Loucy (cell line): ENCODE results near the gene NAP1L3.

Experiments
- H2AFZ ChIP-seq: fragments of 200-600 bp; sonication (generic); 2 replicates; pipeline ENCODE4 v1.6.0; 2016; ENCODE audit warnings: antibody characterized with exemption, mild to moderate bottlenecking, low read length, moderate library complexity
- H3F3A ChIP-seq: fragments of 200-600 bp; 2 replicates; pipeline ENCODE4 v1.6.0; 2016; ENCODE audit warnings: antibody characterized with exemption, low read depth, mild to moderate bottlenecking
- H3K27me3 ChIP-seq: fragments of 200-600 bp; sonication (generic); 2 replicates; pipeline ENCODE4 v1.6.1; 2014; ENCODE audit warnings: low read length, mild to moderate bottlenecking; ENCODE audit not compliant: insufficient read depth, poor library complexity, severe bottlenecking
- H3K36me3 ChIP-seq: fragments of 200-600 bp; sonication (generic); 2 replicates; pipeline ENCODE4 v1.6.1; 2016; ENCODE audit warnings: low read length; ENCODE audit not compliant: insufficient read depth
- H3K4me1 ChIP-seq: fragments of 200-600 bp; sonication (generic); 2 replicates; pipeline ENCODE4 v1.5.1; 2014; ENCODE audit warnings: low read length, mild to moderate bottlenecking; ENCODE audit not compliant: insufficient read depth, poor library complexity, severe bottlenecking
- H3K4me2 ChIP-seq: fragments of 200-600 bp; sonication (generic); 2 replicates; pipeline ENCODE4 v1.6.0; 2014; ENCODE audit warnings: antibody characterized with exemption, low read length, low read depth, mild to moderate bottlenecking; ENCODE audit not compliant: poor library complexity, severe bottlenecking
- H3K4me3 ChIP-seq: fragments of 200-600 bp; sonication (generic); 2 replicates; pipeline ENCODE4 v1.5.1; 2014; ENCODE audit warnings: low read length, mild to moderate bottlenecking, mixed read lengths; ENCODE audit not compliant: poor library complexity, severe bottlenecking
- H3K79me2 ChIP-seq: fragments of 200-600 bp; sonication (generic); 2 replicates; pipeline ENCODE4 v1.6.1; 2014; ENCODE audit warnings: low read length; ENCODE audit not compliant: insufficient read depth
- H3K9ac ChIP-seq: fragments of 200-600 bp; sonication (generic); 2 replicates; pipeline ENCODE4 v1.6.0; 2014; ENCODE audit warnings: mild to moderate bottlenecking, low read depth, low read length, moderate library complexity; ENCODE audit not compliant: poor library complexity, severe bottlenecking
- H3K9me2 ChIP-seq: fragments of 200-600 bp; sonication (generic); replicated peaks from 2 replicates; pipeline ENCODE4 v1.6.1; 2016; ENCODE audit warnings: low read depth, low read length, mixed read lengths
- H3K9me3 ChIP-seq: fragments of 200-600 bp; sonication (generic); 2 replicates; pipeline ENCODE4 v1.6.1; 2014; ENCODE audit warnings: mild to moderate bottlenecking, antibody characterized with exemption, low read length, low read depth; ENCODE audit not compliant: insufficient read depth
- H4K20me1 ChIP-seq: fragments of 200-600 bp; sonication (generic); 2 replicates; pipeline ENCODE4 v1.6.0; 2014; ENCODE audit warnings: antibody characterized with exemption, low read length, mild to moderate bottlenecking; ENCODE audit not compliant: insufficient read depth, poor library complexity, severe bottlenecking
- CTCF ChIP-seq: fragments of 200-600 bp; sonication (generic); conservative IDR thresholded peaks from 2 replicates; pipeline ENCODE4 v1.5.1; 2014; ENCODE audit warnings: mild to moderate bottlenecking, antibody characterized with exemption, low read length
- EZH2phosphoT487 ChIP-seq: fragments of 200-600 bp; IDR thresholded peaks from 2 replicates; pipeline ENCODE4 v1.6.1; 2018; ENCODE audit warnings: antibody characterized with exemption, mild to moderate bottlenecking, moderate library complexity, borderline replicate concordance

The NAP1L3 gene

GRCh38 chrX:93673056-93673868, at the start of gene NAP1L3:
Gene NAP1L3 (minus strand): TSS chrX:93673578. CDS start chrX:93673304, 274 bp downstream.
- H3K9ac ChIP-seq: no peak within 1 kb of the TSS
- no peaks in the 10 kb centered on the region for H3K4me1 ChIP-seq
- no peak within 1 kb of the TSS for H2AFZ ChIP-seq
- H3K4me3 ChIP-seq: no peak within 1 kb of the TSS
- TF ChIP-seq CTCF (no peak), EZH2phosphoT487 (no peak)
- H3K9me2 ChIP-seq: no peaks in the 10 kb centered on the region
- no peaks in the 10 kb centered on the region for H3K9me3 ChIP-seq
- H3K79me2 ChIP-seq: no peaks in the 10 kb centered on the region
- H3K27me3 ChIP-seq: no peaks in the 10 kb centered on the region
- H3K36me3 ChIP-seq: no peaks in the 10 kb centered on the region
- no peak within 1 kb of the TSS for H3K4me2 ChIP-seq
- H3F3A ChIP-seq: no peaks in the 10 kb centered on the region
- H4K20me1 ChIP-seq: no peaks in the 10 kb centered on the region

- Histone ChIP-seq H3K36me3 (no peaks in the 10 kb centered on the region), H3K4me2 (no peak overlapping the region), H3K79me2 (no peaks in the 10 kb centered on the region), H3F3A (no peaks in the 10 kb centered on the region), H4K20me1 (no peaks in the 10 kb centered on the region), H3K9ac (no peak overlapping the region), H3K4me1 (no peaks in the 10 kb centered on the region), H3K9me2 (no peaks in the 10 kb centered on the region), H3K4me3 (no peak overlapping the region), H3K9me3 (no peaks in the 10 kb centered on the region), H2AFZ (no peak overlapping the region), H3K27me3 (no peaks in the 10 kb centered on the region)
- no peak for TF ChIP-seq CTCF
- TF ChIP-seq EZH2phosphoT487: no peak
Measured at GRCh38 chrX:93711076-93711475, 37.7 kb upstream of the NAP1L3 start.

- Histone ChIP-seq H3K79me2 (no peaks in the 10 kb centered on the region), H3F3A (no peaks in the 10 kb centered on the region), H3K4me3 (no peak overlapping the region), H2AFZ (no peak overlapping the region), H3K4me2 (no peak overlapping the region), H3K4me1 (no peaks in the 10 kb centered on the region), H3K27me3 (no peaks in the 10 kb centered on the region), H3K9me3 (no peaks in the 10 kb centered on the region), H4K20me1 (no peaks in the 10 kb centered on the region), H3K36me3 (no peaks in the 10 kb centered on the region), H3K9ac (no peak overlapping the region), H3K9me2 (no peaks in the 10 kb centered on the region)
- TF ChIP-seq CTCF (no peak), EZH2phosphoT487 (no peak)
Measured at GRCh38 chrX:93703701-93704100, 30.3 kb upstream of the NAP1L3 start.
